Measurements from ENCODE around the gene XRN2. TPM values are rescaled to one million over a fixed set of nuclear protein-coding genes. Genes with fewer than 3 reads are reported as not detected.

The XRN2 gene
- total and polyA plus RNA-seq, 9 donors, result 35.8 to 65.8 (median 50.2) TPM

GRCh38 chr20:21391185-21391971 is 88.2 kb downstream of the XRN2 start:
- Histone ChIP-seq H3K27me3 (peaks cover 7% of the 10 kb centered on the region), H3K4me3 (no peak overlapping the region), H3K4me1 (ENCODE audit: insufficient read depth) (peaks cover 5% of the 10 kb centered on the region), H3K27ac (no peak overlapping the region), H3K9me3 (no peaks in the 10 kb centered on the region), H3K36me3 (no peaks in the 10 kb centered on the region)
- intact Hi-C loops (cut with DNase I), result no loop called here
- no peak for DNase-seq
- TF ChIP-seq CTCF (IDR thresholded peaks at IDR 0.05) (no peak), EP300 (IDR thresholded peaks at IDR 0.05) (no peak), POLR2A (IDR thresholded peaks at IDR 0.05) (no peak)
- WGBS, 3 donors, result 29 to 37% (median 34%) methylated on average over 41 to 61 of the region's 61 CpGs

GRCh38 chr20:21391972-21392352 is 88.8 kb downstream of the XRN2 start:
- no peak for DNase-seq
- intact Hi-C loops (cut with DNase I), result no loop called here
- peaks cover 7% of the 10 kb centered on the region for H3K27me3 ChIP-seq
- WGBS, 3 donors, result 25 to 29% (median 26%) methylated on average over 10 of the region's 10 CpGs
- no peak for TF ChIP-seq EP300 (IDR thresholded peaks at IDR 0.05)
- TF ChIP-seq CTCF (IDR thresholded peaks at IDR 0.05), result no peak
- no peak for TF ChIP-seq POLR2A (IDR thresholded peaks at IDR 0.05)
- H3K4me3 ChIP-seq, result no peak overlapping the region
- H3K4me1 ChIP-seq (ENCODE audit: insufficient read depth), result peaks cover 5% of the 10 kb centered on the region
- no peak overlapping the region for H3K27ac ChIP-seq
- no peaks in the 10 kb centered on the region for H3K9me3 ChIP-seq
- no peaks in the 10 kb centered on the region for H3K36me3 ChIP-seq

DNA sequence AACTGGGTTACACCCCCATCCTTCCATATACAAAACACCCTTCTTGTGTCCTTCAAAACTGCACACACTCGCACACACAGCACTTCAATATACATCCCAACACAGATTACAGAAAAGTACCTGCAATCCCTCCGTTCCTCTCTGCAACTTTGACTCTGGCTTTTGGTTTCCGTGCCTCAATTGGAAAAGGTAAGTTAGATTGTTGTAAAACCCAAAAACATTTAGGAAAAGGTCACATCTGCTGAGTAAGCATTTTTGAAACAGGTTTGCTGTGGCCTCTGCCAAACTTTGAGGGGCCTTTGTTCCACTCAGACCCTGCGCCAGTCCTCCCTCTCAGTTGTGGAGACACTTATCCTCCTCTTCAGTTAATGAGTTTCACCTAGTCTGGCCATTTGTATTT is 90.0 kb downstream of the XRN2 start:
- peaks cover 8% of the 10 kb centered on the region for H3K27me3 ChIP-seq
- no peaks in the 10 kb centered on the region for H3K9me3 ChIP-seq
- no peak overlapping the region for H3K4me3 ChIP-seq
- peaks cover 5% of the 10 kb centered on the region for H3K4me1 ChIP-seq (ENCODE audit: insufficient read depth)
- DNase-seq, result no peak
- intact Hi-C loops (cut with DNase I), result no loop called here
- TF ChIP-seq POLR2A (IDR thresholded peaks at IDR 0.05), result no peak
- no peak for TF ChIP-seq EP300 (IDR thresholded peaks at IDR 0.05)
- TF ChIP-seq CTCF (IDR thresholded peaks at IDR 0.05), result no peak
- no peak overlapping the region for H3K27ac ChIP-seq
- WGBS, 3 donors, result 44 to 60% (median 44%) methylated on average over 4 of the region's 4 CpGs
- H3K36me3 ChIP-seq, result no peaks in the 10 kb centered on the region

DNA sequence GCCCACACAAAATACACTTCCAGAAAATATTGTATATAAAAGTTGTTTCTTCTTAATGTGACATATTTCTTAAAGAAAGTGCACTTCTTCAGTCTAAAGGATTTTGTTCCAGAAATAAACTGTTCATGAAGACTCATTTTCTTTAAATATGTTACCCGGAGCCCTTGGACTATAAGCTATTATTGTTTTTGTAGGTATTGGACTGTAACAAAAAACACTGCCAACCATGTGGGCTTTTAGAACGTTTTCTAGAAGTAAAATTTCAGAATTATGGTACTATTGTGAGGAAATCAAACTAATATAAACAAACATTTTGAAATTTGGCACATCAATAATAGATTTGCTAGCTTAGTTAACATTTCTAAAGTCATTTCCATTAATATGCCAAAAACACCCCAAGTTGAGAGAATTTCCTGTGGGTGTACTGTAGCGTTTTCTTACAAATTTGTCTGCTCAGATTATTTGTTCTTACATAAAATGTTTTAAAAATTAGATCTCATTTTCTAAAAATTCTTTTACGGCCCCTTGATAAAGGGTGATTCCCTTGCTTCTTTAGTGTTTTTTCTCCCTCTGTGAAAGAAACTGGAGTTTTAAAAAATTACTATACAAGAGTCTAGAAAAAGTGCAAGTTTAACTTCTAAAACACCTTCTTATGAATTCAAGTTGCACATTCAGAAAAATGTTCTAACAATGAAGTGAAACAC is 90.8 kb downstream of the XRN2 start:
- intact Hi-C loops (cut with DNase I), result no loop called here
- H3K27me3 ChIP-seq, result peaks cover 13% of the 10 kb centered on the region
- TF ChIP-seq CTCF (IDR thresholded peaks at IDR 0.05), result no peak
- TF ChIP-seq POLR2A (IDR thresholded peaks at IDR 0.05), result no peak
- no peak for TF ChIP-seq EP300 (IDR thresholded peaks at IDR 0.05)
- 46 to 51% (median 51%) methylated on average over 4 of the region's 4 CpGs for WGBS, 3 donors
- H3K9me3 ChIP-seq, result no peaks in the 10 kb centered on the region
- H3K4me3 ChIP-seq, result no peak overlapping the region
- no peaks in the 10 kb centered on the region for H3K36me3 ChIP-seq
- DNase-seq, result no peak
- H3K4me1 ChIP-seq (ENCODE audit: insufficient read depth), result peaks cover 5% of the 10 kb centered on the region
- no peak overlapping the region for H3K27ac ChIP-seq

Data from ovary (tissue), 9 donors.